ENCODE measurements around the gene TMEM165.

TMEM165 gene

GRCh38 chr4:55382488-55383003 lies 13.2 kb upstream of the TMEM165 start:
- TF ChIP-seq CTCF (conservative IDR thresholded peaks at IDR 0.05; ENCODE audit: low read depth, low read length): no peak
- no peak for DNase-seq (ENCODE audit: low read depth)
- H3K4me3 ChIP-seq (ENCODE audit: low read length): no peak overlapping the region

GRCh38 chr4:55385201-55385649 lies 10.5 kb upstream of the TMEM165 start:
- no peak for TF ChIP-seq CTCF (conservative IDR thresholded peaks at IDR 0.05; ENCODE audit: low read depth, low read length)
- no peak for DNase-seq (ENCODE audit: low read depth)
- H3K4me3 ChIP-seq (ENCODE audit: low read length): no peak overlapping the region

- TF ChIP-seq CTCF (conservative IDR thresholded peaks at IDR 0.05; ENCODE audit: low read depth, low read length): no peak
- DNase-seq (ENCODE audit: low read depth): no peak
- H3K4me3 ChIP-seq (ENCODE audit: low read length): no peak overlapping the region
Observed at GRCh38 chr4:55386073-55386472, 9.7 kb upstream of the TMEM165 start.

GRCh38 chr4:55386840-55387239 lies 8.9 kb upstream of the TMEM165 start:
- no peak overlapping the region for H3K4me3 ChIP-seq (ENCODE audit: low read length)
- no peak for TF ChIP-seq CTCF (conservative IDR thresholded peaks at IDR 0.05; ENCODE audit: low read depth, low read length)
- no peak for DNase-seq (ENCODE audit: low read depth)

- DNase-seq (ENCODE audit: low read depth): no peak
- TF ChIP-seq CTCF (conservative IDR thresholded peaks at IDR 0.05; ENCODE audit: low read depth, low read length): no peak
- no peak overlapping the region for H3K4me3 ChIP-seq (ENCODE audit: low read length)
Observed at GRCh38 chr4:55393461-55394320, 2.1 kb upstream of the TMEM165 start.

GRCh38 chr4:55395218-55395528 lies 584 bp upstream of the TMEM165 start:
- peak overlapping the region; percentile 79 for H3K4me3 ChIP-seq (ENCODE audit: low read length)
- no peak for DNase-seq (ENCODE audit: low read depth)
- no peak for TF ChIP-seq CTCF (conservative IDR thresholded peaks at IDR 0.05; ENCODE audit: low read depth, low read length)
